HG03571 (cell line): ENCODE measurements around the gene STARD5.
A peak's percentile ranks its signal among the peaks of the same experiment; 100 is the strongest.

ENCODE experiments used
- ATAC-seq: cut with Tn5 transposase; IDR thresholded peaks from one replicate; pipeline ENCODE4 v1.9.1; 2021; ENCODE audit not compliant: unreplicated experiment

Gene STARD5

DNA sequence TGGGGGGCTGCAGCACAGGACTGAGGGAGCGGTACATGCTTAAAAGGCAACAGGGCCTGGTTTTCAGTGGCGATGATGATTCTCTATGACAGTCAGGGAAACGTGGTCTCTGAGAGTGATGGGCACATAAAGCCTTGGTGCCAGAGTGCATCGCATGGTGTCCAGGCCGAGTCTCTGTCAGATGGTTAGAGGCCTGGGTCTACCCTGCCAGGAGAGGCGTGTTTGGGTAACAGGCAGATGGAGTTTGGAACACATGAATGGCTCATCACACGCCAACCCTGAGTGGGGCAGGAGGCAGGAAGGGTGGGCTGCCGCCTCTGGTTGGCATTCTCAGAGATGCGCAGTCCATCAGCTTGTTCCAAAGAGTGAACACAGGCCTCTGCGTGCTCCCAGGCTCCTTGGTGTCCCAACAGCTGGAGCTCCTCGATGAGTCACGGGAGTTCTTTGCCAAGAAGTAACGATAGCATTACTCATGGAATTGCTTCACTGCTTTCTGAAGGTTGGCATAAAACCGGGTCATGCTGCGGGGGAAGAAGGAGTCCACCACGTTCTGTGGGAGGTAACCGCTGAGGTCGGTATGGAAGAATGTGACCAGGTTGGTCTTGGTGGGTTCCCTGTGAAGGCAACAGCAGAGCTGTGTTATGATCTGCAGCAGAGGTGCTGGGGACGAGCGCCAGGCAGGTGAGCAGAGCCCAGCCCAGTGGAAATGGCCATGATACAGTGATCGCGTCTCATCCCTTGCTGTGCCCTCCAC lies 11.0 kb downstream of the STARD5 start:
- no peak for ATAC-seq

DNA sequence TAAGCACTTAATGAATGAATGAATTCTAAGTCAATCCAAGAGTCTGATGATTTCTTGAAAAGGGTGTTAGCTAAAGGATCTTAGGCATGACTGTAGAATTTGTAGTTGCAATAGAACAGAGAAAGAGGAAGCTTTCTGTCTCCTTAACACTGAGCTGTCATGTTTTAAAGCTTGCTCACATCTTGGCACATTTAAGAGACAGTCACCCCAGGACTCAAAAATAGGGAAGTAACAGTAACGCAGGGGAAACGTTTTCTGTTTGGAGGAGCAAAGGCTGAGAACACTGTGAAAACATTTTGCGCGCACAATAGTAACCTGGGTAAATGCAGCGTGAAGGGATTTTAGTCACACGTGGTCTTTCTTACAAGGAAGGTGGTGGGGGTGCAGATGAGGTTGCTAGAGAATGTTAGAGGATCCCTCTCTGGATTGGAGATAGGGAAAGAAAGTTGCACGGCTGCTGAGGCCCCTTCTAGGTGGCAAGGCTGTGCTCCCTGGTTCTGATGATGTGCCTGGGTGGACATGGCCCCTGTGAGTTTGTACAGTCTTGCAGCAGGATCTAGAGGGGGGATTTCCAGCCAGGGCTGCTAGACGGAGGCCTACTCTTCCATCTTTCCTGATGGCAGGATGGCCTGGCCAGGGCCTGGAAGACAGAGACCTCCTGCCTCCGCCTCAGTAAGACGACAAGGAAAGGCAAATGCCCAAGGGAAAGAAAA lies 12.0 kb downstream of the STARD5 start:
- ATAC-seq: peak; percentile 50

DNA sequence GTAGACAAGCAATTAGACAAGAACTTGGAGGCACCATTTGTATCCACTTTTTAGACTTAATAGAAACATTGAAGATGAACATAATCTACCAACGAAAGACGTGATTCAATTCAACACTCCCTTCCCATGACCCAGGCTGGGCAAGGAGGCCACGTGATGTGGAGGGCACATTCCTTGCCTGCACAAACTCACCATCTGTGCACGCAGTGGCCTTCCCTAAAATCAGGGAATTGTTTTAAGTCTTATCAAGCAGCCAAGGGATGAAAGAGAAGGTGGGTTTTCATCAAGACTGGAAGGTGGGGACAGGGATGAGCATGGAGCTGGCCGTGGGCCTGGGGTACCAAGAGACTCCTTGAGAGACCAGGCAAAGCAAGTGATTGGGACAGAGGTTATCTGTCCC lies 13.5 kb downstream of the STARD5 start:
- ATAC-seq: no peak

DNA sequence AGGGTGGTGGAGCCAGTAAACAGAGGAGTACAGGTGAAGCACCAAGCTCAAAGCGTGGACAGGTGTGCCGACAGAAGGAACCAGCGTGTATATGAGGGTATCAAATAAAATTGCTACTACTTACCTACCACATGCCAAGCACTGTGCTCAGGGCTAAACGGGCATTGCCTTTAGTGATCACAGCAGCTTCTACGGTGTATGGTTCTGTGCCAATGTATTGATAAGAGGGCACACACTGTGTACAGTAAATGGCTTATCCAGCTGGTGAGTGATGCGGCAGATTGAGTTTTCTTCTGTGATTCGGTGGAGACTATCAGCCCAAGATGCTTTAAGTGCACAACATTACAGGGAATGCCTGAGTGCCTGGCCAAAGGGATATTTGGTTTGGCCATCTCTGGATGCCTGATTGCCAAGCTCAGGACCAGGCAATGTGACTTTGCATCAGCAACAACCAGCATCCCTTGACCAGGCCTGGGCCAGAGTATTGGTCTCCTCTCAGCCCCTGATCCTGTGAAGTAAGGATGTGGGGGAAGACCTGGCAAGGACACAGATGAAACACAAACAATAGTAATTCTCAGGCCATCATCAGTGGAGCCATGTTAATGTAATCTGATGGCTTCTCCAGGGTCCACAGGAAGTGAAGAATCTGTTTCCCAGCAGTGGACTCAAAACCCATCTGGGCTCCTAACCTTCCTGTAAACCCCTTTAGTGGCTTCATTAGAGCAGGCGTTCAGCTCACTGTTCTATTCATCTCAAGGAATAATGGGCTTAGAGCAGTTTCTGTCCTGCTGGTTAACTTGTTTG lies 14.1 kb downstream of the STARD5 start:
- no peak for ATAC-seq

GRCh38 chr15:81308260-81308659 lies 15.7 kb downstream of the STARD5 start:
- no peak for ATAC-seq

- ATAC-seq: no peak
These were observed 19.7 kb downstream of the STARD5 start for GRCh38 chr15:81304226-81304625.

DNA sequence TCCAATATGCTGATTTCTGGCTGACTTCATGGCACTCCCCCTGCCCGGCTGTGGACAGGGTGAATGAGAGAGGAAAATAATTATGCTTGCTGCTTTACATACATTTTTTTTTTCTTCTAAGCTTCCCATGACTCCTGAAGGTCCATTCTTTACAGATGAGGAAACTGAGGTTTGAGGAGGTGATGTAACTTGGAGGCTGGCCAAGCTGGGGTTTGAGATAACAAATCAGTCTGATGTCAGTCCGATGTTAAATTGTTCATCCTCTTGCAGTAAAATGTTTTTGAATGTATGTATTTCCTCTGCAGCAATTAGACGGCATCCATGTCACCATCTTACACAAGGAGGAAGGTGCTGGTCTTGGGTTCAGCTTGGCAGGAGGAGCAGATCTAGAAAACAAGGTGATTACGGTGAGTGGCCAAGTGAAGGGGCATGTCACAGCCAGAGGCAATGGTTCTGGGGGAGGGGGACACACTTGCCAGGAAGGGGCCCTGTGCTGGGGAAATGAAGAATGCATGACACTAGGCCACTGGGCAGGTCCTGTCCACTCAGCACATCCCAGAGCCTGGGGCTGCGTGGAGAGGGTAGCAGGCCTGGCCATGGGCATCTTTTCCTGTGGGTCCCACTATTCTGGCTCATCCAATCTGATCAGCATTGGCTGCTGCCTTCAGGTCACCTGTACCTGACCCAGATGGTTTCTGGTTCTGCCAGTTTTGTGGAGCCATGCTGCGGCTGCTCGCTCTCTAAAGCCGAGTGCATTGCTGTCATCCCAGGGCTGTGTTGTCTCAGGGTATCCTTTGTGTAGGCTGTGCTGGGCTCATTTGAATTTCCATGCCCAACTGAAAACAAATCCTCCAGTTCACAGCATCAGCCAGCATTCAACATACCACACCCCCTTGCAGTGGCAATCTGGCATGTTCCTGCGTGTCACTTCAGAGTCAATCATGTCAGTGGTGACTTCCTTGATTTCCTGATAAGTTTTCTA lies 20.4 kb downstream of the STARD5 start:
- ATAC-seq: no peak

DNA sequence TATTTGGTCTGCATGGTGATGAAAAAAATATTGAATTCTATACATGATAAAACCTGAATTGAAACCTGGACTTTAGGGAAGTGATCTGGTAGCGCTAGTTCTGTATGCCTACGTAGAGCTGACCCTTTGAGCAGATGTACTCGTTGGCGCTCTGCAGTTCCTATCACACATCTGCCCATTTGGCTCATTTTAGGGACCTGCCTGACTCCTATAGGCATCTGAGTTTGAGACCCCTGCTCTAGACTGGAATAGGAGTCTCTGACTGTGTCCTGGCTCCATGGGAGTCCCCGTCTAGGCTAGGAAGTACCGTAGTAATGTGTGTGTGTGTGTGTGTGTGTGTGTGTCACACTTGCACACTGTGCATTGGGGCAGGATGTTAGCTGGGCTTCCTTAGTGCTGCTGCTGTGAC lies 21.2 kb downstream of the STARD5 start:
- ATAC-seq: no peak

GRCh38 chr15:81301815-81302399 lies 22.0 kb downstream of the STARD5 start:
- peak; percentile 79 for ATAC-seq

GRCh38 chr15:81301385-81301784 lies 22.6 kb downstream of the STARD5 start:
- peak; percentile 25 for ATAC-seq

DNA sequence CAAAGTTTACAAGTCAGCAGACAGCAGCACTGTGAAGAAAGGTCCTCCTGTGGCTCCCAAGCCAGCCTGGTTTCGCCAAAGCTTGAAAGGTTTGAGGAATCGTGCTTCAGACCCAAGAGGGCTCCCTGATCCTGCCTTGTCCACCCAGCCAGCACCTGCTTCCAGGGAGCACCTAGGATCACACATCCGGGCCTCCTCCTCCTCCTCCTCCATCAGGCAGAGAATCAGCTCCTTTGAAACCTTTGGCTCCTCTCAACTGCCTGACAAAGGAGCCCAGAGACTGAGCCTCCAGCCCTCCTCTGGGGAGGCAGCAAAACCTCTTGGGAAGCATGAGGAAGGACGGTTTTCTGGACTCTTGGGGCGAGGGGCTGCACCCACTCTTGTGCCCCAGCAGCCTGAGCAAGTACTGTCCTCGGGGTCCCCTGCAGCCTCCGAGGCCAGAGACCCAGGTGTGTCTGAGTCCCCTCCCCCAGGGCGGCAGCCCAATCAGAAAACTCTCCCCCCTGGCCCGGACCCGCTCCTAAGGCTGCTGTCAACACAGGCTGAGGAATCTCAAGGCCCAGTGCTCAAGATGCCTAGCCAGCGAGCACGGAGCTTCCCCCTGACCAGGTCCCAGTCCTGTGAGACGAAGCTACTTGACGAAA lies 24.2 kb downstream of the STARD5 start:
- no peak for ATAC-seq

- ATAC-seq: no peak
These were observed 24.8 kb downstream of the STARD5 start for GRCh38 chr15:81299156-81299555.

GRCh38 chr15:81298611-81299010 lies 25.3 kb downstream of the STARD5 start:
- ATAC-seq: no peak

GRCh38 chr15:81297603-81298575 lies 26.1 kb downstream of the STARD5 start:
- no peak for ATAC-seq

DNA sequence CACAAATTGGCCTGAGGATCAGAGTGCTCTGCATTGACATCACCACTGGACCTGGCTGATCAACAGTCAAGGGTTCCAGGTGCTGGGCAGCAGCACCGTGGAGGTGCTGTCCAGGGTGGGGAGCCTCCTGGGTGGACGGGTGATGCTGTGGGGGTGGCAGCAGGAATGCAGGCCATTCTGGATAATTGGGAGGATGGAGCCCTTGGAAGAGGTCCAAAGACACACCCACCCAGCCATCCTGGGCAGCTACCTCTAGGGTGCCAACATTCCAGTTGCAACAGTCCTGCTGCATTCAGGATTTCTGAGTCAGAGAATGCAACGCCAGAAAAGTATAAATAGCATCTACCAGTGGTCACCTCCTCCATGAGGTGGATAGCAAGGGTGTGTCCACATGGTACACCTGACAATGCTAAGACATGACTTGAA lies 26.8 kb downstream of the STARD5 start:
- no peak for ATAC-seq

- ATAC-seq: peak; percentile 45
These were observed 27.3 kb downstream of the STARD5 start for GRCh38 chr15:81296673-81297072.

- ATAC-seq: no peak
These were observed 27.8 kb downstream of the STARD5 start for GRCh38 chr15:81296186-81296585.

GRCh38 chr15:81295486-81296121 lies 28.3 kb downstream of the STARD5 start:
- no peak for ATAC-seq
